ENCODE results near the gene NTNG1.

NTNG1 gene

DNA sequence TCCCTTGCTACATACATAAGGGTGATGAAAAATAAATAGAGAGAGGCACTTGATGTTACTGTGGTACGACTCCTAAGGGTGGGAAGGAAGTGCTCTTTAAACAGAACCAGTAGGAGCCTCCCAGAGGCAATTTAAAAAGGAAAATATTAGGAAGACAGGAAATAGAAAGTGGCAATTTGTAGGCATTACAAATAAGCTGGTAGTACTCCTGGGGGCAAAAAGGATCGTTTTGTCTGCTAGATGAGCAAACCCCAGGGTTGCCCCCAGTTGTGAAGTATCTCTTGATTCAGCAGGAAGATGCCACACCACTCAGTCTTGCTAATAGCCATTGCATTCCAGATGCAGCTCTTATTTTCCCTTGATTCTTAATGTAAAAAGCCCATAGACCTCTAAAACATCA is 303.0 kb downstream of the NTNG1 start:
- Mint-ChIP-seq H3K27ac (no peak overlapping the region), H3K4me1 (peaks cover 6% of the 10 kb centered on the region), H3K27me3 (ENCODE audit: low read depth, poor library complexity) (no peaks in the 10 kb centered on the region), H3K9me3 (no peaks in the 10 kb centered on the region), H3K4me3 (no peak overlapping the region), H3K36me3 (ENCODE audit: low read depth) (no peaks in the 10 kb centered on the region)
- no peak for DNase-seq
- TF ChIP-seq, protein P1, sequence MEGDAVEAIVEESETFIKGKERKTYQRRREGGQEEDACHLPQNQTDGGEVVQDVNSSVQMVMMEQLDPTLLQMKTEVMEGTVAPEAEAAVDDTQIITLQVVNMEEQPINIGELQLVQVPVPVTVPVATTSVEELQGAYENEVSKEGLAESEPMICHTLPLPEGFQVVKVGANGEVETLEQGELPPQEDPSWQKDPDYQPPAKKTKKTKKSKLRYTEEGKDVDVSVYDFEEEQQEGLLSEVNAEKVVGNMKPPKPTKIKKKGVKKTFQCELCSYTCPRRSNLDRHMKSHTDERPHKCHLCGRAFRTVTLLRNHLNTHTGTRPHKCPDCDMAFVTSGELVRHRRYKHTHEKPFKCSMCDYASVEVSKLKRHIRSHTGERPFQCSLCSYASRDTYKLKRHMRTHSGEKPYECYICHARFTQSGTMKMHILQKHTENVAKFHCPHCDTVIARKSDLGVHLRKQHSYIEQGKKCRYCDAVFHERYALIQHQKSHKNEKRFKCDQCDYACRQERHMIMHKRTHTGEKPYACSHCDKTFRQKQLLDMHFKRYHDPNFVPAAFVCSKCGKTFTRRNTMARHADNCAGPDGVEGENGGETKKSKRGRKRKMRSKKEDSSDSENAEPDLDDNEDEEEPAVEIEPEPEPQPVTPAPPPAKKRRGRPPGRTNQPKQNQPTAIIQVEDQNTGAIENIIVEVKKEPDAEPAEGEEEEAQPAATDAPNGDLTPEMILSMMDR (IDR thresholded peaks at IDR 0.05), result no peak

- Mint-ChIP-seq H3K27me3 (ENCODE audit: low read depth, poor library complexity) (no peaks in the 10 kb centered on the region), H3K9me3 (no peaks in the 10 kb centered on the region), H3K27ac (no peak overlapping the region), H3K4me1 (peaks cover 6% of the 10 kb centered on the region), H3K4me3 (no peak overlapping the region), H3K36me3 (ENCODE audit: low read depth) (no peaks in the 10 kb centered on the region)
- TF ChIP-seq, protein P1 (IDR thresholded peaks at IDR 0.05), result no peak
- DNase-seq, result no peak
These were observed 303.5 kb downstream of the NTNG1 start for GRCh38 chr1:107444302-107444701.

GRCh38 chr1:107449326-107449725 is 308.5 kb downstream of the NTNG1 start:
- Mint-ChIP-seq H3K27me3 (ENCODE audit: low read depth, poor library complexity) (no peaks in the 10 kb centered on the region), H3K9me3 (no peaks in the 10 kb centered on the region), H3K36me3 (ENCODE audit: low read depth) (no peaks in the 10 kb centered on the region), H3K27ac (no peak overlapping the region), H3K4me3 (no peak overlapping the region), H3K4me1 (peaks cover 6% of the 10 kb centered on the region)
- TF ChIP-seq, protein P1 (IDR thresholded peaks at IDR 0.05), result no peak
- no peak for DNase-seq

DNA sequence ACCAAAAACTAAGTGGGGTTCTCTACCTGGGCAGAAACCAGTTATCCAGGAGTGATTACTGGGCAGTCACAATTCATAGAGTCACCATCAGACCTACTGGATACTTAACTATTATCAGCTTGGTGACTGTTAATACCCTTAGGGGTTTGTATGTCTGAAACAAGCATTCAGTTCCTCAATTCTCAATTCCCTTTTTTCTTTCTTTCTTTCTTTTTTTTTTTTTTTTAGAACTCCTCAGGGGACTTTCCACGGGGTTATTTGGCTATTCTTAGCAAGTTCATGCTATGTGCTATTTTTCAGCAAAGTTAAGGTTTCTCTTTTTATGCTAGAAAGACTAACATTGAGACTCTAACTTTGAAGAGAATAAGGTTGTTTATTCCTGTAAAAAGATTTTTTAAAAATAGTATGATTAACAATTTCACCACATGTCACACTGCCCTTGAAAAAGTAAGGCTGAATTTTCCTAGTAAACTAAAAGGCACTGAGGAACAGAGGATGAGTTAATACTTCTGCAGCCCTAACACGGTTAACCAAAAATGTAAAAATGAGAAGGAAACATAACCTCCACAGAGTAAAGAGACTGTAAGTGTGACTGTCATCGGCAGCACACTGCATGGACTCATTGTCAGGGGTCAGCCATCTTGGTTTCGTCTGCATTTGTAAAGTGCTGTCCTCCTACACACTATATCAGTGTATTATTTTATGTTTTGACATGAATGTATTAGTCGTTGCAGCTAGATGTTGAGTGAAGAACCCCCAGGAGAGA is 310.2 kb downstream of the NTNG1 start:
- H3K27ac Mint-ChIP-seq, result no peak overlapping the region
- no peaks in the 10 kb centered on the region for H3K27me3 Mint-ChIP-seq (ENCODE audit: low read depth, poor library complexity)
- no peaks in the 10 kb centered on the region for H3K9me3 Mint-ChIP-seq
- H3K4me1 Mint-ChIP-seq, result peaks cover under 1% of the 10 kb centered on the region
- no peak overlapping the region for H3K4me3 Mint-ChIP-seq
- H3K36me3 Mint-ChIP-seq (ENCODE audit: low read depth), result no peaks in the 10 kb centered on the region
- DNase-seq, result no peak
- TF ChIP-seq, protein P1 (IDR thresholded peaks at IDR 0.05), result no peak

DNA sequence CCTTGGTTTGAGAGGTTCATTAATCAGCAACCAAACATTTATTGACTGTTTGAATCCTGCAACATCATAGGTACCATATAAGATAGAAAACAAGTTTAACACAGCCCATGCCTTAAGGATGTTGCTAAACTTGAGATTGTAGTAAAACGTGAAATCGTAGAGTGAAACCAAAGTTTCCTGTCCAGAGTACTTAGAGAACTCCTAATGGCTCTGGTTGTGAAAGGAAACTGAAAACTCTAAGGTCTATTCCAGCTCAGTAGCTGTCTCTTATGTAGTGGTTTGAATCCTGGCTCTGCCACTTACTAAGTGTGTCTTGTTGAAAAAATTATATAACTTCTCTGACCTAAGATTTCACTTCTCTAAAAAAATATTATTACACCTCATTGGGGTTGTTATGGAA is 310.9 kb downstream of the NTNG1 start:
- H3K27ac Mint-ChIP-seq, result no peak overlapping the region
- TF ChIP-seq, protein P1 (IDR thresholded peaks at IDR 0.05), result no peak
- no peaks in the 10 kb centered on the region for H3K9me3 Mint-ChIP-seq
- H3K27me3 Mint-ChIP-seq (ENCODE audit: low read depth, poor library complexity), result no peaks in the 10 kb centered on the region
- no peak overlapping the region for H3K4me3 Mint-ChIP-seq
- H3K4me1 Mint-ChIP-seq, result no peaks in the 10 kb centered on the region
- no peak for DNase-seq
- H3K36me3 Mint-ChIP-seq (ENCODE audit: low read depth), result no peaks in the 10 kb centered on the region

DNA sequence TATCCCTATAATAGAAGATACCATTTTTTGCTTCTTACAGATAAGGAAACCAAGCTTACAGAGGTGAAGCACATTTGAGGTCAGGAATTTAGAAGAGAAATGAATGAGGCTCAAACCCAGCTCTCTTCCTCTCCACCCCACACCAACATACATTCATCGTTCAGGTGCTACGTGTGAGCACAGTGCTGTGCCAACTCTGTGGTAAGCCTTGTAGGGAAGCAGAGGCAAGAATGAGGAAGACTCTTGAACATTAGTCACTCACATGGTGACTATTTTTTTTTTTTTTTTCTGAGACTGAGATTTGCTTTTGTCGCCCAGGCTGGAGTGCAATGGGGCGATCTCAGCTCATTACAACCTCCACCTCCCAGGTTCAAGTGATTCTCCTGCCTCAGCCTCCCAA is 314.0 kb downstream of the NTNG1 start:
- Mint-ChIP-seq H3K27ac (no peak overlapping the region), H3K36me3 (ENCODE audit: low read depth) (no peaks in the 10 kb centered on the region), H3K9me3 (no peaks in the 10 kb centered on the region), H3K4me3 (no peak overlapping the region), H3K4me1 (no peaks in the 10 kb centered on the region), H3K27me3 (ENCODE audit: low read depth, poor library complexity) (no peaks in the 10 kb centered on the region)
- TF ChIP-seq, protein P1 (IDR thresholded peaks at IDR 0.05), result no peak
- no peak for DNase-seq

All from nephron progenitor cell (in vitro differentiated cells).